Activated CD4-positive, alpha-beta T cell treated with anti-CD3 and anti-CD28 coated beads, Interleukin-10, Interleukin-2, amounts not matched to agents 100 ng/mL and 50 ng/mL, durations not matched to agents 16 hours and 8 hours (primary cell): Measurements from ENCODE around the gene IL1RAPL1.
"Not testable (repeated sequence)": the region's sequence is repeated elsewhere in the genome, so short reads cannot be mapped to it uniquely, and the experiment has no call there.

Experiments
- DNase-seq: peaks from one replicate; pipeline ENCODE4 v3.0.0-alpha.2; 2020

IL1RAPL1 gene

DNA sequence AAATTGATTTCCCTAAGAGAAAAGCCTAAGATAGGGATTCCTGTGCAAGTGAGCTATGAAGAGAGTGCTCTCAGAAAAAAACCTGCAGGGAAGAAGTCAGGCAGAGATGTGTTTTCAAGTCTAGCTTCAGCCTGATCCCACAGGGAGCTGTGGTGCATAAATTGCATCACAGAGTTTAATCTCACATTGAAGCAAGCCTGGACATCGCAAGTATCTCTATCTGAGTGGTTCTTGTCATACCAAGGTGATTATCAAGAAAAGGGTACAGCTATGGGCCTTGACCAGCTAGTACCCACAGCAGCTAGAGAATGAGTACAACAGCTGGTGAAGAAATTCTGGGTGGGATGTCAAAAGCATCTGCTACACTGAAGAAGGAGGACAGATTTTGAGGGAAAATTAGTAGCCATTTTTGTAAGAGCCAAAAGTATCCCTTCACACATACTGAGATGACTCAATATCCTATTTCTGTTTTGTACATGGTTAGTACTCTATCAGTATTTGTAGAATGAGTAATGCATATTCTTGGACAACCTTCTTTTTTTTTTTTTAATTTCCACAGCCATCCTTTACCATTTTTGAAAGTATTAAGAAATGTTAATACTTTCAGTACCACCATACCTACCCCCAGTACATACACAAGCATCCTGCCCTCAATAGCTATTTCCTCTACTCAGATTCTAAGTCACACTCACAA, 708.9 kb downstream of the IL1RAPL1 start:
- DNase-seq: no peak

DNA sequence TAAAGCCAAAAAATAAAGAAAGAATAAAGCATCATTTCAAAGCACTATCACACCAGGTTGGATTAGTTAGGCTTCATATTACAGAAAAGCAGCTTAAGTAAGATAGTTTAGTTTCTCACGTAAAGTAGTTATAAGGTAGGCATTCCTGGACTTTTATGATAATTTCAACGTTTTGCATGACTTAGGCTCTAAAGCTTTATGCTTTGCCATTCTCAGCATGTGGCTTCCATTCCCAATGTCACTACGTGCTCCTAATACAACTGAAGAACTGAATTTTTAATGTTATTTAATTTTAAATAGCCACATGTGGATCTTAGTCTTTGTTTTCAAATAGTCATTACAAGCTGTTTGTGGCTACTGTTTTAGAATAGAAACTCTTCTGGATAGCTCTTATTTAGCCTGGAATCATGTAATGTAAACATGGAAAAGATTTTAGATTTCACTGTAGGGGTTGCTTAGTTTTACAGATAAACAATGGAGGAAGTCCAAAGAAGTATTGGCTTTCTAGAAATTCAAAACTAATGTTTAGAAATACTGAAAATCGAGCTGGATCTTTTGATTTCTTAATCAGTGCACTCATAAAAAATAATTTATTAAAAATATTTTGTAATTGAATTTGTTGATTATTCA, 710.0 kb downstream of the IL1RAPL1 start:
- DNase-seq: no peak

DNA sequence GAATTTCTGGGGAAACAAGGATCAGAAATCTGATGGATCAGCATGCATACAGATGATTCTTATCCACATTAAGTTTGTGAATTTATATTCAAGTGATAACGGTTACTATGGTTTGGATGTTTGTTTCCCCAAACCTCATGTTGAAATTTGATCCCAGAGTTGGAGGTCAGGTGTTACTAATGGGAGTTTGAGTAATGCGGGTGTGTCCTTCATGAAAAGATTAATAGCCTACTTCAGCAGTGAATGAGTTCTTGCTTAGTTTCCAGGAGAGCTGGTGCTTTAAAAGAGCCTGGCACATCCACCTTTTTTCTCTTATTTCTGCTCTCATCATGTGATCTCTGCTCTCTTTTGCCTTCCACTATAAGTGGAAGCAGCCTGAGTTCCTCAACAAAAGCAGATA, 712.4 kb downstream of the IL1RAPL1 start:
- no peak for DNase-seq

DNA sequence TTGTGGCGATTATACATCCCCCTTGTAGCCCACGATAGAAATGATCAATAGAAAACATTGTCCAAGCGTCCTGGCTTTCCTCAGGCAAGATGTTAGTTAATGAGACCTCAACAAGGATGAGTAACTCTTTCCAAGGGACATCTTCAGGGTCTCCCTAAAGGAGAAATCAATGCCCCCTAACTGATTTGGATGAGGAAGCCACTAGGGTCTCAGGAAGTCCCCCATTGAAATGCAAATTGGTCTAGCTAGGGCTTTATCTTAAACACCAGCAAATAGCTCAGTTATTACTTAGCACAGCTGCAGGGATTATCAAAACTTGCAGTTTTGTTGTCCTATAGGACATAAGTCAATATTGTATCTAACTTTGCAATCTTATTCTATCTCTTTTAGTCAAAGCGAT, 721.5 kb downstream of the IL1RAPL1 start:
- DNase-seq: no peak

DNA sequence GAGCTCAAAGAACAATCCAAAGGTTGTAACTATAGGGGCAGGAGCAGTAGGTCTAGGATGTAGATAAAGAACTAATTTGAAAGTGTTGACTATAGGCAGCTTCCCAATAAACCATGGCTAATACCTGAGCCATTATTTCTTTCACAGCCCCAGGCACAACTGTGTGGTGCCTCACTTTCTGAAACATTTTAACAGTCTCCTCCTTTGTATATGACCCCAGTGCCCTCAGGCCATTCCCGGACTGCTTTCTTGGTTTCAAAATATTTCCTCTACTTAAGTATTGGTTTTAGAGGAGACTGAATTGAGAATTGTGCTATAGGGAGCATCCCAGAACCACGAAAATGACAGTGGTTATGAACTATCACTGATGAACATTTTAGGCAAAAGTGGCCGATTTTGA, 728.7 kb downstream of the IL1RAPL1 start:
- no peak for DNase-seq

DNA sequence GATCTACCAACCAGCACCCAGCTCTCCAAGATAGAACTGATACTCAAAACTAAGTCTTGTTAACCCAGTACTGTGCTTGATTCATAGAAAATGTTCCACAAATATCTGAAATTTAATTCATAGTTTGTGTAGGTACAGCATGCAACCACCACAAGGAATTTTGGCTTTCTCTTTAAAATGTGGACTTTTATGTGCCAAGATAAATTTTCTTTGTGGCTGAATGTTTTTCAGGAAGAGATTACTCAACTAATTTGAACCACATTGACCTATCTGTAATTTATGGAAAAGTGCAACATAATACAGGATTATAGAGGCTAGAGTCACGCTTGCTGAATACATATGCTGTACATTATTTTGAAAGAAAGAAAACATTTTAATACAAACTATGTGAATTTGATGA, 730.8 kb downstream of the IL1RAPL1 start:
- no peak for DNase-seq

DNA sequence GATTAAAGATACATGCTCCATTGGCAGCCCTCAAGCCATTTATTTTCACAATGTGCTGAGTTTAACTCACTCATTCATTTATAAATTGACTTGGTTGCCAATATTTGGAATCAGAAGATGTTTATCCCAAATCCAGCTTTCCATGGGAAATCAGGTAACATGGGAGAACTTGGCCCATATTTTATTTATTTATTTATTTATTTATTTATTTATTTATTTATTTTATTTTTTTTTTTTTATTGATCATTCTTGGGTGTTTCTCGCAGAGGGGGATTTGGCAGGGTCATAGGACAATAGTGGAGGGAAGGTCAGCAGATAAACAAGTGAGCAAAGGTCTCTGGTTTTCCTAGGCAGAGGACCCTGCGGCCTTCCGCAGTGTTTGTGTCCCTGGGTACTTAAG, 745.2 kb downstream of the IL1RAPL1 start:
- not testable (repeated sequence) for DNase-seq

DNA sequence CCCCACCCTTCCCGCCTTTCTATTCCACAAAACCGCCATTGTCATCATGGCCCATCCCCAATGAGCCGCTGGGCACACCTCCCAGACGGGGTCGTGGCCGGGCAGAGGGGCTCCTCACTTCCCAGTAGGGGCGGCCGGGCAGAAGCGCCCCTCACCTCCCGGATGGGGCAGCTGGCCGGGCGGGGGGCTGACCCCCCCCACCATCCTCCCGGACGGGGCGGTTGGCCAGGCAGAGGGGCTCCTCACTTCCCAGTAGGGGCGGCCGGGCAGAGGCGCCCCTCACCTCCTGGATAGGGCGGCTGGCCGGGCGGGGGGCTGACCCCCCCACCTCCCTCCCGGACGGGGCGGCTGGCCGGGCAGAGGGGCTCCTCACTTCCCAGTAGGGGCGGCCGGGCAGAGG, 745.8 kb downstream of the IL1RAPL1 start:
- DNase-seq: not testable (repeated sequence)

DNA sequence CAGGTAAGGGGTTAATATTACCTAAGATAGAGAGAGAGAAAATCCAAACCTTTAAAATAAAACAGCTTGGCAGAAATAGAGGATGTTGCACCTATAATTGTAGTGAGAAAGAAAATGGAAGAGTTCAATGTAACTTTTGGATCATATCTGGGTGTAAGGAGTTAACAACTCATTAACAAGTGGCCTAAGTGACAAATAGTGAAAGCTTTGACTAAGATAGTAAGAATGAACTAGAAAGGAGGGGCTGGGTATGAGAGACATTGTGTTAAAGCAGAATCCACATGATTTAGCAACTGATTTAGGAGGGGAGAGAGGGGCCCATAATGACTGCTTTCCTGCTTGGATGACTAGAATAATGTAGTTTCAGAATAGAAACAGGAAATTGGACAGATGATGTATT, 761.0 kb downstream of the IL1RAPL1 start:
- peak; percentile 10 for DNase-seq

DNA sequence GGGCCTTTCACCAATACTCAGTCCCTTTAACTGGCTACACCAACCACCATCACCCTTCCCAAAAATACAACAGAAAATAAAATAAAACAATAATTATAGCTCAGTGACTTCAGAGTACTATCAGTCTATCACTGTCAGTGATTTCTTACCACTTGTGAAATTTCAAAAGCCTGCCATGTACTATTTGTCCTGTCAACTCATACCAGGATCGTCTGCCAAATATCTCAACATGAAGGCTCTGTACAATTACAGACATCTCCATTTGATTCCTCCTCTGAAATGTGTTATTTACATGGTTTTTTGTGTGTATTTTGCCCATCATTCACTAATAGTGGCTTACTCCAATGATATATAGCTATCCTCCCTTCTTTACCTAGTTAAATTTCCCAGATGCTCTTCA, 772.0 kb downstream of the IL1RAPL1 start:
- no peak for DNase-seq

DNA sequence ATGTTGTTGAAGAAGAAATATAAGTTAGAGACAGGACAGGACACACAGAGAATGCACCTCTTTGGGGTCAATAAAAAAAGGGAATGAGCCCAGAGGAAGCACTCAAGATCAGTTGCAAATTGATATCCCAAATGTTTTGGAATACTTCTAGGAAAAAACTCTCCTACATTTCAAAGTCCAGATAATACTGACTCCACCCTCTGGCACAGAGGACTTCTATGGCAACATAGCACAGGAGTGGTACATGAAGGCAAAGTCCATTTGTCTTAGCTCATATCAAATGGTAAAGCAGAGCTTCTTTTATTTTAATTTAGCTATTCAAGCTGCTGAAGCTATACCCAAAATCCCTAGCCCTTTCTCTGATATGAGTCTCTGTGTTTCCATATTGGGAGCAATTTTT, 787.5 kb downstream of the IL1RAPL1 start:
- not testable (repeated sequence) for DNase-seq

DNA sequence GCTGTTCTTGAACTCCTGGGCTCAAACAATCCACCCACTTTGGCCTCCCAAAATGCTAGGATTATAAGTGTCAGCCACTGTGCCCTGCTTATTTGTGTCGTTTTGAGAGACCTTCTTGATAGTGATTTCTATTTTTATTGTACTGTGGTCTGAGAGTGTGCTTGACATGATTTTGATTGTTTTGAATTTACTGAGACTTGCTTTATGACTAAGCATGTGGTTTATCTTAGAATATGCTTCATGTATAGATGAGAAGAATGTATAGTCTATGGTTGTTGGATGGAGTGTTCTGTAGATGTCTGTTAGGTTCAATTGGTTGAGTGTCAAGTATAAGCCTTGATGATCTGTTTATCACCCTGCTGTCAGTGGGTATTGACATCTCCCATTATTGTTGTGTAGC, 789.3 kb downstream of the IL1RAPL1 start:
- DNase-seq: peak; percentile 39

DNA sequence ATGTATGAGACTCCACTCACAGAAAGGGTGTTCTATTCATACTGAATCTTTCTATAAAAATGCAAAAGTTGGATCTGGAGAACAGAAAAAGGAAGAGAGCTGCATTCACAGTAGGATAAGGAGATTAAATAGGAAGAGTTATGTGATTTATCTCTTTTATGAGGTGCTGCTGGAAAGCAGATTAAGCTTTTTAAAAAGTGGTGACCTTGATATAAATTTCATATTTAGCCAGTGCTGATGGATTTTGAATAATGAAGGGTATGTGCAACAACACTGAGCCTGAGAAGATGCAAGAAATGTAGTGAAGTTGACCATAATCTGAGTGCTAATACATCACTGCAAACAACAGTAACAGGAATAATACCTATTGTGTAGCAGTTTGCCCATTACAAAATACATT, 795.6 kb downstream of the IL1RAPL1 start:
- DNase-seq: no peak

DNA sequence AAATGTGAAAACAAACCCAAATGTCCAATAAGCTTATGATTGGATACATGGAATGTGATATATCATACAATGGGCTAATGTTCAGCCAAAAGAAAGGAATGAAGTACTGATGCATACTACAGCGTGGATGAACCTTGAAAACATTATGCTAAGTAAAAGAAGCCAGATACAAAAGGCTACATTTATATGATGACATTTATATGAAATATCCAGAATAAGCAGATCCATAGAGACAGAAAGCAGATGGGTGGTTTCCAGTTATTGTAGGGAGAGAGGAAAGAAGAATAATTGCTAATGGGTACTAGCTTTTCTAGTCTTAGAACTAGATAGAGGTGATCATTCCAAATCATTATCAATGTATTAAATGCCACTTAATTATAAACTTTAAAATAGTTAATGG, 801.3 kb downstream of the IL1RAPL1 start:
- no peak for DNase-seq

DNA sequence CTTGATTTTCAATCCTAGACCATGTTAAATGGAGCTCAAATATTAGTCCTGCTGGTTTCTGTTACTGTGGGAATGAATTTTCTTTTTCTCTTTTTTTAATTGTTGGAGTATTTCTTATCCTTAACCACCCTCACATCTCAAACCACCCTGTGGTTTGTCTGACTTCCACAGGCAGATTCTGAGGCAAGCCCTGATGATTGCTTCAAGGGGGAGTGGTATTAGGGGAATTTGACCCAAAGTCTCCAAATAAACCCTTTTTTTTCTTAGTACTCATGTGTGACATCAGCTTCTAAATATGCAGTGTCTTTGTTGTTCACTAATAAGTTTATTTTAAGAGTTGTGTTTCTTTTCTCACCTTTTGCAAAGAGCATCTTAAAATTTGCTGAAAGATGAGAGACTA, 810.3 kb downstream of the IL1RAPL1 start:
- DNase-seq: no peak

DNA sequence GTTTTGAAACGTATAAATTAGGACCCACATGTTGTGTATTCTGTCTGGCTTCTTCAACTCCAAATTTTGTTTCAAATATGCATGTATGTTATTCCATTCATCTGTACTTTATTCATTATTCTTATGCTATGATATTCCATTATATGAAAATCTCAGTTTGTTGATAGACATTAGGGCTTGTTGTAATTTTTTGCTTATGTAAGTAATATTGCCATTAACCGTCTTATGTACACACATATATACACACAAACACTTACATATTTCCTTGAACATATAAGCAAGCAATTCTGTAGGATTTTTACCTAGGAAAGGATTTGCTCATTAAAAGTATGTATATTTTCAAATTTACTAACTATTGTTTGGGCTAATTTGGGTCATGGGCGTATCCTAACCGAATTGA, 820.1 kb downstream of the IL1RAPL1 start:
- no peak for DNase-seq

DNA sequence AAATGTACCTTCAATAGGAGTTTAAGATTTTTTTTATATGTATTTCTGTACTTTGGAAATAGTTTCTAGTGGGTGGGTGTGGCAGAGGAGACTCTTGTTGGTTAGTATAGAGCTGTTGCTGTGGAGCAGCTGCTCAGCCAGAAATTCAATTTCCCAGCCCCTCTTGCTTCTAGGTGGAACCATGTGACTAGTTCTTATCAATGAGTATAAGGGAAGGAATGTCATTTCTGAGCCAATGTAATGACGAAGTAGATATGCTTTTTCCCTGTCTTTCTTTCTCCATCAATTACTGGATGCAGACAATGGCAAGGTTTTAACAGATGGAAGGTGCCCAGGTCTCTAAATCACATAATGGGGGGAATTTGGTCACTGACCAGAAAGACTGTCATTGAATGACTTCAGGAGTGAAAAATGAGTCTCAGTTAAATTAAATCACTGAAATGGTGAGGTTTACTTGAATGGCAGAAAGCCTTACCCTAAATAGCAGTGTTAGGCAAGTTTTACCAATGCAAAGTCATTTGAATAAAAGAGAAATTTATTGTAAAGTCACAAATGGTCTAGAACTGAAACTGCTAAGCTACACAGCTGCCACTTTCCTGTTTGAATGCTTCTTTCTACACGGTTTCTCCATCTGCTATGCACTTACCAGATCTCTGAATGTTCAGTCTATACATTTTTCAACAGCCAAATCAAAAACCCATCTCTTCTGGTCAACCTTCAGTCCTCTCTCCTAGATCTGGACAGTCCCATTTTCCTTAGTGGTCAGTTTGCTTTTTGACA, 832.7 kb downstream of the IL1RAPL1 start:
- DNase-seq: no peak

DNA sequence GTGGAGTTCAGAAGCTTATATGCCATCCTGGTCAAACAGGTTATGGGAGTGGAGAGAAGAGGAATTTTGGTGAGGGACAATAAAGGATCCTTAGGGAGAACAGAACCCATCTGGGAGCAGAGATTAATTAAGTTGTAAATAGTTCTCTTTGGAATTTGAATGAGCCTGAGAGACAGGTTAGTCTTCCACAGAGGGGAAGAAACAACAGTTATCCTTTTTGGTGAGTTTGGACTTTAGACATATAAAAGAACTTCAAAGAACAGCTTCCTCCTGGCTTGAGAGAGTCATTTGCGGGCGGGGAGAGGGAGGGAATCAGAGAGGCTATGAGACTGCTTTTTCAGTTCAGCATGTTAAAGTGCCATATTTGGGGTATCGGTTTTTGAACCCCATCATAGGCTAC, 834.8 kb downstream of the IL1RAPL1 start:
- no peak for DNase-seq

DNA sequence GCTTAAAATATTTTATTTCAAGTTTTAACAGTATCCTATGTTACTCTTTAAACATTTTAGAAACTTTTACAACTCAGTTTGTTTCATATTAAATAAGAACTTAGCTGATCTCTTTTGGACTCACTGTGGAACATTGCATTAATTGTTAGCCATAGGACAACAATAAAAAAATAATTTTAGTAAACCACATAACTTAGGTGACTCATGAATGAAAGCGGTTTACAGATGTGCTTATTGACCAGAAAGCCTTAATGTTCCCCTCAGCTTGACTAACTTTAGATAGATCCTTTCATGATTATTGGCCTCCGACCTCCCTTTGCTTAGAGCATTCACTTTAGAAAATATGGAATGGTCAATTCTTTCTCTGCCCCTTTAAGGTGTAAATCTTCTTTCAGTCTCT, 844.6 kb downstream of the IL1RAPL1 start:
- DNase-seq: no peak

DNA sequence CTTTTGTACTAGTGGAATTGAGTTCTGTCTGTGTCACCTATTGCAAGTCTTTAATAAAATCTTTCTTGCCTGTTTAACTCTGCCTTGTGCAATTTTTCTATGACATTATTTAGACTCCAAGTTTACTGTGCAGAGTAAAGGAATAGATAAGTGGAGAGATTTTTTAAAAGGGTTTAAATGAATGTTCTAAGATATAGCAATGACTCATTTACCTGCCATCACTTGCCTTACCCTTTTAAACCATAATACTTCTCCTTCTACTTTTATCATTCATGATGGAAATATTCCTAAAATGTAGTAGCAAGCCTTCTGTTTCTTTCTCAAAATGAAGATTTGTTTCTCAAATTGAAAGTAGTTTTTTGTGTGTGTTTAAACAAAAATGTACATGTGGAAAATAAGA, 845.3 kb downstream of the IL1RAPL1 start:
- no peak for DNase-seq

DNA sequence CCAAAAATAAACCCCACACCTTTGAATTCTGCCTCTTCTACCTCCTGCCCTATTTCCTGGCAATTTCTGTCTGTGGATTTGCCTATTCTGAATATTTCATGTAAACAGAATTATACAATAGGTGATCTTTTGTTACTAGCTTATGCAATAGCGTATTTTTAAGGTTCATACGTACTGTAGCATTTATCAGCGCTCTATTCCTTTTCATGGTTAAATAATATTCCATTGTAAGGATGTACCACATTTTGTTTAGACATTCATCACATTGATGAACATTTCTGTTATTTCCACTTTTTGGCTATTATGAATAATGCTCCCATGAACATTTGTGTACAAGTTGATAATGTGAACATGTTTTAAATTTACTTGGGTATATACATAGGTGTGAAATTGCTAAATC, 847.7 kb downstream of the IL1RAPL1 start:
- DNase-seq: no peak

DNA sequence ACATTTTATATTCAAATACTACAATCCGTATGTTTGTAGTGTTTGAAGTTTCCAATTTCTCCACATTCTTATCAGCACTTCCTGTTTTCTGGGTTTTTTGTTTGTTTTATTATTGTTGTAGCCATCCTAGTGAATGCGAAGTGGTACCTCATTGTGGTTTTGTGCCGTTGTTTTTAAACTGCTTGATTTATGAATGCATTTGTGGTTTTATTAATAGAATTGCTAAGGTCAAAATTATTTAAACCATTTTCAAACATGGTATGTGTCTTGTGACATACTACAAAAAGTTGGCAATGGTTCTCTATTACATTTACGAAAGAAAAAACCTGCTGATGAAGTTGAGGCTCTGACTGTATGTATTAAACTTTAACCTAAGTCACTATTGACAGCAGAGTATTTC, 848.1 kb downstream of the IL1RAPL1 start:
- no peak for DNase-seq

DNA sequence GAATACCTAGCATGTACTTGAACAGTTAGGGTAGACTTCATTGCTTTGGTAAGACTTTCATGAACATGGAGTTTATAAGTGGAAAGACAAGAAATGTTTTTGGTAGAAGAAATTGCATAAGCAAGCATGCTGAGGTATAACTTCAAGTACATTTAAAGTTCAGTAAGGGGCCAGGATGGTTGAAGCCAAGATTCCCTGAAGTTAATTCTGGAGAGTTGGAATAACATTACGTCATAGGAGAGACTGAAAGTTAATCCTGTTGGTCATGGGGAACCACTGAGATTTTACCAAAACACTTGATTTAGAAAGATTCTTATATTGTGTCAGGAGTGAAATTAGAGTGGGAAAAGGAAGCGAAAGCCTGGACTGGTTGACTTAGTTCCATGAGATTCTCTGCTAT, 860.6 kb downstream of the IL1RAPL1 start:
- no peak for DNase-seq

DNA sequence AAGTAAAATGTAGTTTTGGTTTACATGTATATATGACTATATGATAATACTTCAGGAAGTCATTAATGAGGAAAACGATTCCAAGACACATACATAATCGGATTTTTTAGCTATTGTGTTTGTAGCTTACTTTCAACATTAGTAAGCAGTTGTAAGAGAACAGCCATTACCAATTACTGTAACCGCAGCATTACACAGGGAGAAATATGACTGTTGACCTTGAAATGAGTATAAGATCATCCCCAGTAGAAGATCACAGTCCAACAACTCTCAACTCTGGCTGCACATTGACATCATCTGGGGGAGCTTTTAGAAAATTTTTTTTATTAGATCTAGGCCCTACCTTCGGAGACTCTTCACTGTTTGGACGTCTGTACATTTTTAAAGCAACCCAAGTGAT, 866.1 kb downstream of the IL1RAPL1 start:
- peak; percentile 1 for DNase-seq
